ENCODE measurements around the gene KLF17. TPM values are rescaled to one million over a fixed set of nuclear protein-coding genes. Genes with fewer than 3 reads are reported as not detected.

Gene KLF17
- total RNA-seq, 6 experiments from 2014 or later: 0.06 to 0.07 TPM; not detected in 4

DNA sequence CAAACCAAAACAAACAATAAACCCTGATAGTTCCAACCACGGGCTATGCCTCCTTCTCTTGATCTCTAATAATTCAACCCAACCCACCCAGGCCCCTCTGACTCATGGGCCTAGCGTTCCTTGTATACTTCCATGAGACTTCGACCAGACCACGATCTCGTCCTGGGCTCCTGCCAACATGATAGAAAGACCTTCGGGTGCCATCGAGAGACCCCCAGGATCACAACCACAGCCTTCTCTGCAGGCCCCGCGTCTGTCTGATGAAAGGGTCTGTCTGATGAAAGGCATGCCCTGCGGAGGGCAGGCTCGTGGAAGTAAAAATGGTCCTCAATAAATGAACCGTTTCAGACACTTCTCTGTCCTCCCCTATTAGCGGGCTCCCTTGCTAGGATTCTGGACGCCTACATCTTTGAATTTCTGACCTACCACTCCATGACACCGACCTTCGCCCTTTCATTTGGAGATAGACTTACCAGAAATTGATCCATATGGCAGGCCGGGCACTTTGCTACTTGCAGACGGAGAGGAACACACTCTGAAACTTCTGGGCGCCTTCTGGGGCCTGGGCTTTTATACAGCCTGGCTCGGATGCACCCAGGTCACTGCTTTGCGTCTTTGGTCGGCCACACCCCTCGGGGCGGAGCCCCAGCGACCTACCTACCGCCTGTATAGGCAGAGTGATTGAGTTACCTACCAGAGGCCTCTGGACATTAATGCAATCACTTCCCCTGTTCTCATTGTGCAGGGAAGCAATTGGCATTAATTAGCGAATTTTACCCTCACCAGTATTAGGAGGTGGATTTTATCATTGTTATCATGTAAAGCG, 28.1 kb downstream of the KLF17 start:
- H3K4me1 Mint-ChIP-seq (ENCODE audit: low read depth): no peaks in the 10 kb centered on the region
- no peak for DNase-seq
- H3K27me3 Mint-ChIP-seq (ENCODE audit: insufficient read depth): peaks cover 11% of the 10 kb centered on the region
- H3K27ac Mint-ChIP-seq: no peak overlapping the region
- peaks cover 16% of the 10 kb centered on the region for H3K36me3 Mint-ChIP-seq (ENCODE audit: low read depth)
- no peak overlapping the region for H3K4me3 Mint-ChIP-seq
- TF ChIP-seq, protein P1, sequence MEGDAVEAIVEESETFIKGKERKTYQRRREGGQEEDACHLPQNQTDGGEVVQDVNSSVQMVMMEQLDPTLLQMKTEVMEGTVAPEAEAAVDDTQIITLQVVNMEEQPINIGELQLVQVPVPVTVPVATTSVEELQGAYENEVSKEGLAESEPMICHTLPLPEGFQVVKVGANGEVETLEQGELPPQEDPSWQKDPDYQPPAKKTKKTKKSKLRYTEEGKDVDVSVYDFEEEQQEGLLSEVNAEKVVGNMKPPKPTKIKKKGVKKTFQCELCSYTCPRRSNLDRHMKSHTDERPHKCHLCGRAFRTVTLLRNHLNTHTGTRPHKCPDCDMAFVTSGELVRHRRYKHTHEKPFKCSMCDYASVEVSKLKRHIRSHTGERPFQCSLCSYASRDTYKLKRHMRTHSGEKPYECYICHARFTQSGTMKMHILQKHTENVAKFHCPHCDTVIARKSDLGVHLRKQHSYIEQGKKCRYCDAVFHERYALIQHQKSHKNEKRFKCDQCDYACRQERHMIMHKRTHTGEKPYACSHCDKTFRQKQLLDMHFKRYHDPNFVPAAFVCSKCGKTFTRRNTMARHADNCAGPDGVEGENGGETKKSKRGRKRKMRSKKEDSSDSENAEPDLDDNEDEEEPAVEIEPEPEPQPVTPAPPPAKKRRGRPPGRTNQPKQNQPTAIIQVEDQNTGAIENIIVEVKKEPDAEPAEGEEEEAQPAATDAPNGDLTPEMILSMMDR (IDR thresholded peaks at IDR 0.05): no peak
- H3K9me3 Mint-ChIP-seq: peaks cover 29% of the 10 kb centered on the region

DNA sequence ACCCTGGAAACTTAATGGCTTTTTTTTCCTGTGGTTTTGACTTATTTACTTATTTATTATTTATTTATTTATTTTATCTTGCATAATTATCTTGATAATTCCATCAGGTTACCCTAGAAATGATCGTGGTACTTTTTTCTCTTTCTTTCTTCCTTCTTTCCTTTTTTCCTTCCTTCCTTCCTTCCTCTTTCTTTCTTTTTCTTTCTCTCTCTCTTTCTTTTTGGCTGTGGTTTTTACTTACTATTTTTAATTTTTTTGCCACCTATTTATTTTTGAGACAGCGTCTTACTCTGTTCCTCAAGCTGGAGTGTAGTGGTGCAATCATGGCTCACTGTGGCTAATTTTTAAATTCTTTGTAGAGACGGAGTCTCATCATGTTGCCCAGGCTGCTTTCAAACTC, 29.0 kb downstream of the KLF17 start:
- no peak overlapping the region for H3K27ac Mint-ChIP-seq
- no peaks in the 10 kb centered on the region for H3K4me1 Mint-ChIP-seq (ENCODE audit: low read depth)
- peaks cover 16% of the 10 kb centered on the region for H3K36me3 Mint-ChIP-seq (ENCODE audit: low read depth)
- H3K4me3 Mint-ChIP-seq: no peak overlapping the region
- no peak for DNase-seq
- peaks cover 29% of the 10 kb centered on the region for H3K9me3 Mint-ChIP-seq
- TF ChIP-seq, protein P1 (IDR thresholded peaks at IDR 0.05): no peak
- H3K27me3 Mint-ChIP-seq (ENCODE audit: insufficient read depth): peaks cover 11% of the 10 kb centered on the region

DNA sequence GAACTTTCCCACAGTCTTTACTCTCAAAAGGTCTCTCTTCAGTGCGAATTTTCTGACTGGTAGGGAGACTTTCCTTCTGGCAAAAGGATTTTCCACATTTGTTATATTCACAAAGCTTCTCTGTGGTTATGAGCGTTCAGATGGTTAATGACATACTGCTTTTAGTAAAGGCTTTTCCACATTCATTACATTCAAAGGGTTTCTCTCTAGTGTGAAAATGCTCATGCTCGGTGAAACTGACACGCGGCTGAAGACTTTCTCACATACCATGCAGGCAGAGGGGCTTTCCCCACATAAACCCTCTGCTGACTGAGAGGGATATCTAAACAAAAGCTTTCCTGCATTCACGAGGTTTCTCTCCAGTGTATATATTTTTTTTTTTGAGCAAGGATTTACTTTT, 32.7 kb downstream of the KLF17 start:
- Mint-ChIP-seq H3K9me3 (peaks cover 6% of the 10 kb centered on the region; the same call in 1 of the 2 replicates), H3K27me3 (ENCODE audit: insufficient read depth) (peaks cover 11% of the 10 kb centered on the region), H3K27ac (no peak overlapping the region), H3K4me3 (no peak overlapping the region), H3K4me1 (ENCODE audit: low read depth) (peaks cover 18% of the 10 kb centered on the region), H3K36me3 (ENCODE audit: low read depth) (no peaks in the 10 kb centered on the region)
- DNase-seq: no peak
- TF ChIP-seq, protein P1 (IDR thresholded peaks at IDR 0.05): no peak

DNA sequence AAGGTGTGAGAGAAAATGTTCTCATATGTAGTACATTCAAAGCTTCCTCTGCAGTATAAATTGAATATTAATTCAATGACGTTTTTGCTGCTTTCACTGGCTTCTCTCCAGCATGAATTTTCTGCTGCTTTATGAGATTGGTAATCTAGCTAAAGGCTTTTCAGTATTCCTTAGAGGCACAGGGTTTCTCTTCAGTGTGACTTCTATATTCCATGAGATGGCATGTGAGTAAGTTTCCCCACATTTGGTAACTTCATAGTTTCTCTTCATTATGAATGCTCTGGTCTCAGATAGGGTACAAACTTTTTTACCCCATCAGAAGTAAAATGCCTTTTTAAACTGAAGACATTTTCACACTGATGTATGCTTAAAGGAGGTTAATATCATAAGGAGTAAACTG, 33.2 kb downstream of the KLF17 start:
- peaks cover 11% of the 10 kb centered on the region for H3K27me3 Mint-ChIP-seq (ENCODE audit: insufficient read depth)
- no peak for DNase-seq
- H3K4me1 Mint-ChIP-seq (ENCODE audit: low read depth): peaks cover 18% of the 10 kb centered on the region
- TF ChIP-seq, protein P1 (IDR thresholded peaks at IDR 0.05): no peak
- no peaks in the 10 kb centered on the region for H3K36me3 Mint-ChIP-seq (ENCODE audit: low read depth)
- no peak overlapping the region for H3K4me3 Mint-ChIP-seq
- H3K9me3 Mint-ChIP-seq: peaks cover 2% of the 10 kb centered on the region; the same call in 1 of the 2 replicates
- no peak overlapping the region for H3K27ac Mint-ChIP-seq

DNA sequence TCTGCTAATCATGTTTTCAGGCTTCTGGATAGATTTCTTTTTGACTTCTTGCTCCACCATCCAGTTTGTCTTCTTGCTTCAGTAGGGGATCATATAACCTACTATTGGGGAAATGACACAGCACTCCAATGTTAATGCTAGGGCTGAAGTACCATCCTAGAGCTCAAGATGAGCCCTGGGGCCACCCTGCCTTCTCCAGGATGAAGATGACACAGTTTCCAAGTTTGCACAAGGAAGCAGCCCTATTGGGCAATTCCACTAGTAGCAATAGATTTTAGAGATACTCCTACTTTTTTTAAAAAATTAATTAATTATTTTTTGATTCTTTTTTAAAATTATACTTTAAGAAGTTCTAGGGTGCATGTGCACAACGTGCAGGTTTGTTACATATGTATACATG, 34.1 kb downstream of the KLF17 start:
- no peak for DNase-seq
- Mint-ChIP-seq H3K27me3 (ENCODE audit: insufficient read depth) (peaks cover 11% of the 10 kb centered on the region), H3K4me3 (no peak overlapping the region), H3K9me3 (no peaks in the 10 kb centered on the region), H3K27ac (no peak overlapping the region), H3K36me3 (ENCODE audit: low read depth) (no peaks in the 10 kb centered on the region), H3K4me1 (ENCODE audit: low read depth) (peaks cover 18% of the 10 kb centered on the region)
- TF ChIP-seq, protein P1 (IDR thresholded peaks at IDR 0.05): no peak
